ENCODE results near the gene TMEM198.

Gene TMEM198

DNA sequence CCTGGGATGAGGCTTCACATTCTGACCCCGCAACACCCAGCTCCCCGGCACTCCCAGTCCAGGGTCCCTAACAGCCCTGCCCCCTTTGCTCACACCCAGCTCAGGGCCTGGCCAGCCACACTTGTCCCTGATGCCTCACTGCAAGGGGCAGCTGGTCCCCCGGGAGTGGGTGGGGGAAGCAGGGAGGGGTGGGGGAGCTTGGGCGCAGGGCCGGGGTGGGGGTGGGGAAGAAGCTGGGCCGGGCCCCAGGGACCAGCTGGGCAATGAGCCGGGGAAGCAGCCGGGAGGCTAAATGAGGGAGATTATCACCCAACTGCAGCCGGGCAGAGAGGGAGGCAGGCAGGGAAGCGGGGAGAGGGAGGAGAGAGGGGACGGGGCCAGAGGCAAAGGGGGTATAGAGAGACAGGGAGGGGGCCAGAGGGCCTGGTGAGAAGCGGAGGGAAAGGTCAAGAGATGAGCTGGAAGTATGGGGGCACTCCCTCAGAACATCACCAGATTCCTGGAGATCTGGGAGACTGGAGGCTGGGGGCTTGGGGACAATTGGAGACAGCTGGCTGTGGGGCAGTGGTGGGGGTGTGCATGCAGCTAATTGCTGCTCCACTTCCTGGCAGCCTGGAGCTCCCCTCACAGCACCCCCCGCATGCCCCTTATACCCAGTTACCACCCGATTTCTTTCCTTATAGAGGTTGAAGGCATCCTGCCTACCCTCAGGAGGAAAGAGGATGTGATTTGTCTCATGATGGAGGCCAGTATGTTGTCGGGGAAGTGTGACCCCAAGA lies 32.1 kb upstream of the TMEM198 start:
- Histone ChIP-seq H3K4me1 (ENCODE audit: control insufficient read depth, insufficient read depth, low read length) (peaks cover 27% of the 10 kb centered on the region), H3K4me3 (ENCODE audit: low read length) (no peak overlapping the region), H3K27me3 (replicated peaks; ENCODE audit: control insufficient read depth, insufficient read depth, low read length) (peaks cover 33% of the 10 kb centered on the region), H3K9ac (ENCODE audit: low read length) (no peak overlapping the region), H3K36me3 (ENCODE audit: control insufficient read depth, insufficient read depth, low read length, severe bottlenecking) (peaks cover under 1% of the 10 kb centered on the region), H3K9me3 (ENCODE audit: control insufficient read depth, low read length) (no peaks in the 10 kb centered on the region)
- DNase-seq (ENCODE audit: low read depth) = no peak

DNA sequence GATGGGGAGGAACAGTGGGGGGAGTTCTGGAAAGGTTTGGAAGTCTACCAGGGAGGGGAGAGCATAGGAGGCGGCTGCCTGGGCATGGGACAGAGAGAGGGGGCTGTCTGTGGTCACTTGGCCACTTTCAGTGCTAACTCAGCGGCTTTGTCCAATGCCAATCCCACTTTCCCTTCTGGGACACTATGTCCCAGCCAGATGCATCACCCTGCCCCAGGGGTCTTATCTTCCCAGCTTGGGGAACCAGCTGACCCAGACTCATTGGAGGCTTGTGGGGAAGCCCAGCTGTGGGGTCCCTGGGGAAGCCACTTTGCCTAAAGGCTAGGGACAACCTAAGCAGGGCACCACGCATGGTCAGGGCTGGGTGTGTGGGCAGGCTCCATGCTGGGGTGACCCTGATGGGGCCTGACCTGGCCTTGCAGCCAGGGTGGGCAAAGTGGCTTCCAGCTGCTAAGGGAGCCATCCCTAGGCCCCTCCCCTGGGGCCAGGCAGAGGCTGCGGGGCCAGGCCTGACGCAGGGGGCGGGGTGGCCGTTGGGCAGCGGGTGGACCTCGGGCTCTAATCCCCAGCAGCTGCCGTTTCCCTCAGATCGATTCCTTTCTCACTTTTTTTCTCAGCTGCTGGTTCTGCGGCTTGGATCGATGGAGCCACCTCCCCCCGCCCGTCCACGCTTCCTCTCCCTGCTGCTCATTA lies 31.2 kb upstream of the TMEM198 start:
- no peaks in the 10 kb centered on the region for H3K36me3 ChIP-seq (ENCODE audit: control insufficient read depth, insufficient read depth, low read length, severe bottlenecking)
- H3K9me3 ChIP-seq (ENCODE audit: control insufficient read depth, low read length) = no peaks in the 10 kb centered on the region
- peaks cover 36% of the 10 kb centered on the region for H3K27me3 ChIP-seq (replicated peaks; ENCODE audit: control insufficient read depth, insufficient read depth, low read length)
- no peak overlapping the region for H3K9ac ChIP-seq (ENCODE audit: low read length)
- no peak overlapping the region for H3K4me3 ChIP-seq (ENCODE audit: low read length)
- H3K4me1 ChIP-seq (ENCODE audit: control insufficient read depth, insufficient read depth, low read length) = peaks cover 31% of the 10 kb centered on the region
- DNase-seq (ENCODE audit: low read depth) = no peak

DNA sequence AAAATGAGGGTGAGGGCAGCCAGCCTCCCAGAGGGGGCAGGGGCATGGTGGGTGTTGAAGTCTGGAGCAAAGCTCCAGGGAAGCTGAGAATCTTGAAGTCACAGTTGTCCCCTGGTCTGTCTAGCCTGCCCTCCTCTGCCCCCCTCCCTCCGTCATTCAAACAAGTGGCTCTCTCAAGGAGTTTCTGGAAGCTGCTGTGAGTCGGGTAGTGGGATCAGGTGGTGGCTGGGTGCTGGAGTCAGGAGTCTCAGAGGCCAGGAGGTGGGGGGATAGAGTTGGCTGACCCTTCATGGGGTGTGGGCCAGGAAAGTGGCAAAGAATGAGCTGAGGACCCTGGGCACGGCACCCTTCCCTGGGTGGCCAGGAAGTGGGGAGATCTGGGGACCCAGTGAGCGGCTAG lies 30.0 kb upstream of the TMEM198 start:
- no peak overlapping the region for H3K9ac ChIP-seq (ENCODE audit: low read length)
- peaks cover 36% of the 10 kb centered on the region for H3K4me1 ChIP-seq (ENCODE audit: control insufficient read depth, insufficient read depth, low read length)
- no peak overlapping the region for H3K4me3 ChIP-seq (ENCODE audit: low read length)
- H3K9me3 ChIP-seq (ENCODE audit: control insufficient read depth, low read length) = no peaks in the 10 kb centered on the region
- DNase-seq (ENCODE audit: low read depth) = no peak
- no peaks in the 10 kb centered on the region for H3K36me3 ChIP-seq (ENCODE audit: control insufficient read depth, insufficient read depth, low read length, severe bottlenecking)
- peaks cover 36% of the 10 kb centered on the region for H3K27me3 ChIP-seq (replicated peaks; ENCODE audit: control insufficient read depth, insufficient read depth, low read length)

DNA sequence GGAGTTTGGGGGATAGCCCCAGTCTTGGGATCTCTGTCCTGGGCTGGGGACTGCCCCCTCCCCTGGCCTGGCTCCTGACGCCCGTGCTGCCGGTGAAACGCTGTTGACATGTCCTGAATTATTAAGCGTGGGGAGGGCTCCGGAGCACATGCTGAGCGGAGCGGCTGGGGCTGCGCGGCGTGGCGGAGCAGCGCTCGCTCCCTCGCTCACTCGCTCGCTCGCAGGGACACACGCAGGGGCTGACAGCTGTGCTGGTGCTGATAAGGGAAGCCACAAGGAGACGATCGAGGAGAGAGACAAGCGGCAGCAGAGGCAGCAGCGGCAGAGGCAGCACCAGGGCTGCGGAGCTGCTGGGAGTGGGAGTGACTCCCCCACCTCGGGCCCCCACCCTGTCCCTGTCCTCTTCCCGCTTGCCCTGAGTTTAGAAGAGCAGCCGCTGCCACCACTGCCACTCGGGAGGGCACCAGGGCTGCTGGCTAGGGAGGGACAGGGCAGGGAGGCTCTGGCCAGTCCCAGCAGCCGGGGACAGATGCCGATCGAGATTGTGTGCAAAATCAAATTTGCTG lies 29.5 kb upstream of the TMEM198 start, which contains the start of gene ASIC4:
ASIC4 (plus strand) TSS at position 287 of the 566 bp plus-strand sequence; CDS start at position 530, 243 bp downstream.
- Histone ChIP-seq H3K27me3 (replicated peaks; ENCODE audit: control insufficient read depth, insufficient read depth, low read length) (peaks cover 36% of the 10 kb centered on the region), H3K4me3 (ENCODE audit: low read length) (no peak within 1 kb of the TSS), H3K4me1 (ENCODE audit: control insufficient read depth, insufficient read depth, low read length) (peaks cover 34% of the 10 kb centered on the region), H3K9me3 (ENCODE audit: control insufficient read depth, low read length) (no peaks in the 10 kb centered on the region), H3K9ac (ENCODE audit: low read length) (no peak within 1 kb of the TSS), H3K36me3 (ENCODE audit: control insufficient read depth, insufficient read depth, low read length, severe bottlenecking) (no peaks in the 10 kb centered on the region)
- DNase-seq (ENCODE audit: low read depth) = peak; percentile 25

DNA sequence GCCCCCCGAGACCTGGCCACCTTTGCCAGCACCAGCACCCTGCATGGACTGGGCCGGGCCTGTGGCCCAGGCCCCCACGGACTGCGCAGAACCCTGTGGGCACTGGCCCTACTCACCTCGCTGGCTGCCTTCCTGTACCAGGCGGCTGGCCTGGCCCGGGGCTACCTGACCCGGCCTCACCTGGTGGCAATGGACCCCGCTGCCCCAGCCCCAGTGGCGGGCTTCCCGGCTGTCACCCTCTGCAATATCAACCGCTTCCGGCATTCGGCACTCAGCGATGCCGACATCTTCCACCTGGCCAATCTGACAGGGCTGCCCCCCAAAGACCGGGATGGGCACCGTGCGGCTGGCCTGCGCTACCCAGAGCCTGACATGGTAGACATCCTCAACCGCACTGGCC lies 29.0 kb upstream of the TMEM198 start:
- Histone ChIP-seq H3K9ac (ENCODE audit: low read length) (no peak overlapping the region), H3K9me3 (ENCODE audit: control insufficient read depth, low read length) (no peaks in the 10 kb centered on the region), H3K4me3 (ENCODE audit: low read length) (no peak overlapping the region), H3K4me1 (ENCODE audit: control insufficient read depth, insufficient read depth, low read length) (peaks cover 30% of the 10 kb centered on the region), H3K36me3 (ENCODE audit: control insufficient read depth, insufficient read depth, low read length, severe bottlenecking) (no peaks in the 10 kb centered on the region), H3K27me3 (replicated peaks; ENCODE audit: control insufficient read depth, insufficient read depth, low read length) (peaks cover 36% of the 10 kb centered on the region)
- no peak for DNase-seq (ENCODE audit: low read depth)

DNA sequence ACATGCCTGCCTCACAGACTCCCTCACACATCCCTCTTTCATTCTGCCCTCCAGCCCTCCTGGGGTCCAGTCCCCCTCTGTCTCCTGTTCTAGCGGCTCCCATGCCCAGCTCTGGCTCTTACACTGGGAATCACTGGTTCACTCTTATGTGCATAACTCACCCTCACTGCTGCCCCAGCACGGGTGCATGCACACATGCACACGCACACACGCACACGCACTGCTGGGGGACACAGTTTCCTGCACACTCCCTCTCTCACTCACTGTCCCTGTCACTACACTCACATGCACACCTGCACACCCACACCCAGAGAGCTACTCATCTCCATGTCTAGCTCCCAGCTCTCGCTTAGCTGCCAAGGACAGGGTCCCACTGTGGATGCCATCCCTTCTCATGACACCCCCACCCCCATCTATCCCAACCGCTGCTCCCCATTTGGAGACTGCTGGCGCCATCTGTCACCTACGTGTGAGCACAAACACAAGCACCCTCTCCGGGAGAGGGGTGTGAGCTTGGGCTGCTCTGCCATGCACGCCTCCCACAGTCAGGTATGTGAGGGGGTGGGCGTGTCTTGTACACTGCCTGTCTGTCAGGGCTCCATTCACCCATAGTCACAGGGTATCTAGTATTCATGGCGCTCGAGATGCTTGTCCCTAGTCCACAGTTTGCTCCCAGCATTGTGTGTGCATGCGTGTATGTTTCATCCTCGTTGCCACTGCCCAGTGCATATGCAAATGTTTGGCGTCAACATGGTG lies 27.8 kb upstream of the TMEM198 start:
- H3K27me3 ChIP-seq (replicated peaks; ENCODE audit: control insufficient read depth, insufficient read depth, low read length) = peaks cover 36% of the 10 kb centered on the region
- H3K4me1 ChIP-seq (ENCODE audit: control insufficient read depth, insufficient read depth, low read length) = peaks cover 23% of the 10 kb centered on the region
- DNase-seq (ENCODE audit: low read depth) = no peak

DNA sequence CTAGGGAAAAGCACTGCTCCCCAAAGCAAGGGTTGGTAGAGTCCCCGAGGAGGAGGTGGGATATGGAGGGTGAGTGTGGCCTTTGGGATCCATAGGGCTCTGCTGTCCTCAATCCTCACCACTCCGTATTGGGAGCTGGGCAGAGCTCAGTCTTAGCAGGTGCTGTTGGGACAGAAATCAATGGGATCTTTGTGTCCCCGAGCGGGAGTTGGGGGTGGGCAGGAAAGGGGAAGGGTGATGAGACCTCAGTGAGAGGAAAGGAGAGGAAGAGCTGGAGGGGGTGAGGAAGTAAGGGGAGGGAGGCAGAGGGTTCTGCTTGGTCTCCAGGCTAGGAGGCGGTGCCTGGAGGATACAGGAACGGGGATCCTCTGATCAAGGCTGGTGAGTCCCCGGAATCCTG lies 26.9 kb upstream of the TMEM198 start:
- Histone ChIP-seq H3K9me3 (ENCODE audit: control insufficient read depth, low read length) (no peaks in the 10 kb centered on the region), H3K9ac (ENCODE audit: low read length) (no peak overlapping the region), H3K36me3 (ENCODE audit: control insufficient read depth, insufficient read depth, low read length, severe bottlenecking) (no peaks in the 10 kb centered on the region), H3K4me3 (ENCODE audit: low read length) (no peak overlapping the region), H3K4me1 (ENCODE audit: control insufficient read depth, insufficient read depth, low read length) (peaks cover 32% of the 10 kb centered on the region), H3K27me3 (replicated peaks; ENCODE audit: control insufficient read depth, insufficient read depth, low read length) (peaks cover 32% of the 10 kb centered on the region)
- DNase-seq (ENCODE audit: low read depth) = no peak

More for the DNA sequence above, 27.8 kb upstream of the TMEM198 start:
- Histone ChIP-seq H3K9ac (ENCODE audit: low read length) (no peak overlapping the region), H3K9me3 (ENCODE audit: control insufficient read depth, low read length) (no peaks in the 10 kb centered on the region), H3K36me3 (ENCODE audit: control insufficient read depth, insufficient read depth, low read length, severe bottlenecking) (no peaks in the 10 kb centered on the region), H3K4me3 (ENCODE audit: low read length) (no peak overlapping the region)

DNA sequence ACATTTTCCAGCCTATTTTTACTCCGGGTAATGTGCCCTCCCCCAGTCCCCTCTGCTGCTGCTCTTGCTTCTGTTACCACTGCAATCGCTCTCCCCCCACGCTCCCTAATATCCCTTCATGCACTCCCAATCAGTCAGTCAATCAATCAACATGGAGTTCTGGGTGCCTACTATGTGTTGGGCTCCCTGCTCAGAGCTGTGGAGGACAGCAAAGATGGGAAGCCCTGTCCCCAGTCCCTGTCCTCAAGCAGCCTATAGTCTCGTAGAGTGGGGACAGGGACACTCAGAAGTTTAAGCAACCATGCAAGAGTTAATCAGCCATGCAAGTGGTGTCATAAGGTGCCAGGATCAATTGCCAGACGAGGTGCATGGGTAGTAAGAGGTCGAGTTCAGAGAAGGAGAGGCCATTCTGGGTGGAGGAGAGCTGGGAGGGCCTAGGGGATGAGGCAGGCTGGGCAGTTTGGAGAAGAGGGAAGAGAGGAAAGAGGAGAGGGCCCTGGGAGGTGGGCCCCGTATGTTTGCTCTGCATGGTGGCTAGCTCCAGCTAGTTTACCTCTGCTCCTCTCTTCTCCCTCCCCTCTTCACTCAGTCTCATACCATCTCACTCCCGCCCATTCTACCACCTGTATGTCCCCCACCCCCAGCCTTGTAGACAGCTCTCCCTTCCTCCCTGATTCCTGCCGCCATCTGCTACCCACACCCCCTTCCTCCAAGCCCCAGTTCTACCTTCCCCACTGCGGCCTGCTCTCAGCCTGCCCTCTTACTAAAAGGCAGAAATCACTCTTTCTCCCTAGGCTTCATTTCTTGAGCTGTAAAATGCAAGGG lies 25.7 kb upstream of the TMEM198 start:
- DNase-seq (ENCODE audit: low read depth) = no peak
- peak overlapping the region; percentile 31 for H3K4me3 ChIP-seq (ENCODE audit: low read length)
- peaks cover 30% of the 10 kb centered on the region for H3K4me1 ChIP-seq (ENCODE audit: control insufficient read depth, insufficient read depth, low read length)
- peaks cover 21% of the 10 kb centered on the region for H3K27me3 ChIP-seq (replicated peaks; ENCODE audit: control insufficient read depth, insufficient read depth, low read length)
- H3K9me3 ChIP-seq (ENCODE audit: control insufficient read depth, low read length) = no peaks in the 10 kb centered on the region
- peak overlapping the region; percentile 18 for H3K9ac ChIP-seq (ENCODE audit: low read length)
- no peaks in the 10 kb centered on the region for H3K36me3 ChIP-seq (ENCODE audit: control insufficient read depth, insufficient read depth, low read length, severe bottlenecking)

DNA sequence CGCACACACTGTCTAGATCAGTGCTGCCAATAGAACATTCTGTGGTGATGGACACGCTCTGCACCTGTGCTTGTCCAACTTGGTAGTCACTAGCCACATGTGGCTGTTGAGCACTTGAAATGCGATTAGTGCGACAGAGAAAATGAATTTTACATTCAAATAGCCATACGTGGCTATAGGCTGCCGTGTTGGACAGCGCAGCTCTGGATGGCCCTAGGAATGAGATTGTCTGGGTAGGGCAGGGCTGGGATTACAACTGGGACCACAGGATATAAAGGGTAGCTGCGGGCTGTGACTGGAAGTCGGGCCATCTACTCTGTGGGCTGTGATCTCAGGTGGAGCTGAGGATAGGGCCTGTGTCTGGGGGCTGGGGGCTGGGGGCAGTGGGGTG lies 24.3 kb upstream of the TMEM198 start:
- H3K9me3 ChIP-seq (ENCODE audit: control insufficient read depth, low read length) = no peaks in the 10 kb centered on the region
- H3K4me3 ChIP-seq (ENCODE audit: low read length) = no peak overlapping the region
- DNase-seq (ENCODE audit: low read depth) = no peak
- peaks cover 21% of the 10 kb centered on the region for H3K4me1 ChIP-seq (ENCODE audit: control insufficient read depth, insufficient read depth, low read length)
- no peaks in the 10 kb centered on the region for H3K36me3 ChIP-seq (ENCODE audit: control insufficient read depth, insufficient read depth, low read length, severe bottlenecking)
- no peak overlapping the region for H3K9ac ChIP-seq (ENCODE audit: low read length)
- peaks cover 16% of the 10 kb centered on the region for H3K27me3 ChIP-seq (replicated peaks; ENCODE audit: control insufficient read depth, insufficient read depth, low read length)

DNA sequence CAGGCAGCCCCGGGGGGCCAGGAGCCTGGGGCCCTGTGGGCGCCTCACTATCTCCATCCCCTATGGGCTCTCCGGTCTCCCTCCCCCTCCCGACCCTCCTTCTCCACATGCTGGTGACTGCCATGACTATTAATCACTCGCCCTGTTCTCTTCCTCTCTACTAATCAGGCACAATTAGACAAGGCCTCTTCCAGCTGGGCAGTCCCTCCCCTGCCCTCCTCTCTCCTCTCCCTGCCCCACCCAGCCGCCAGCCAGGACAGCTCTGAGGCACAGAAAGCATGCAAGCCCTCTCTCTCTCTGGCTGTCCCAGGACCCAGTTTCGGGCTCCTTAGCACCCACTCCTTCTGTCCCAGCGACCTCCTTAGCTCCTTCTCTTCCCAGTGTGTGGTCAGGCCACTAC lies 23.7 kb upstream of the TMEM198 start:
- Histone ChIP-seq H3K9me3 (ENCODE audit: control insufficient read depth, low read length) (no peaks in the 10 kb centered on the region), H3K27me3 (replicated peaks; ENCODE audit: control insufficient read depth, insufficient read depth, low read length) (peaks cover 16% of the 10 kb centered on the region), H3K9ac (ENCODE audit: low read length) (no peak overlapping the region), H3K4me1 (ENCODE audit: control insufficient read depth, insufficient read depth, low read length) (peaks cover 20% of the 10 kb centered on the region), H3K36me3 (ENCODE audit: control insufficient read depth, insufficient read depth, low read length, severe bottlenecking) (no peaks in the 10 kb centered on the region), H3K4me3 (ENCODE audit: low read length) (no peak overlapping the region)
- DNase-seq (ENCODE audit: low read depth) = no peak
